WI38 (cell line): Measurements from ENCODE around the gene RBMX.
"Not testable (repeated sequence)": the region's sequence is repeated elsewhere in the genome, so short reads cannot be mapped to it uniquely, and the experiment has no call there.

Source experiments
- H3K4me3 ChIP-seq: 2 replicates; pipeline ENCODE4 v1.5.1; 2011; ENCODE audit warnings: low read depth, mild to moderate bottlenecking, control low read depth, low read length
- TF ChIP-seq, protein P1 (sequence below): IDR thresholded peaks from 2 replicates; pipeline ENCODE4 v1.5.1; 2012; ENCODE audit warnings: low read depth, mild to moderate bottlenecking, control low read depth, low read length

The RBMX gene

DNA sequence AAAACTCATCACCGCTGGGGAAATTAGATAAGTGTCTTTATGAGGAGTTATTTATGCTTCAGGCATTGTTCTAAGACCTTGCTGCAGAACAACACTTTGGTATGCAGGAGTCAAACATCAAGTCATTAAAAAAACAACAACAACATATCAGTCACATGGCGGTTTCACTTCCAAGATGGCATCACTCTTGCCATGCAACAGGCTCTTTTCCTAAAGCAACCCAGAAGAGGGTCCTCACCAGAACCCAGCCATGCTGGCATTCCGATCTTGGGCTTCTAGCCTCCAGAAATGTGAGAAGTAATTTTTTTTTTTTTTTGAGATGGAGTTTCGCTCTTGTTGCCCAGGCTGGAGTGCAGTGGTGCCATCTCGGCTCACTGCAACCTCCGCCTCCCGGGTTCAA lies 8.7 kb upstream of the RBMX start:
- TF ChIP-seq, protein P1, sequence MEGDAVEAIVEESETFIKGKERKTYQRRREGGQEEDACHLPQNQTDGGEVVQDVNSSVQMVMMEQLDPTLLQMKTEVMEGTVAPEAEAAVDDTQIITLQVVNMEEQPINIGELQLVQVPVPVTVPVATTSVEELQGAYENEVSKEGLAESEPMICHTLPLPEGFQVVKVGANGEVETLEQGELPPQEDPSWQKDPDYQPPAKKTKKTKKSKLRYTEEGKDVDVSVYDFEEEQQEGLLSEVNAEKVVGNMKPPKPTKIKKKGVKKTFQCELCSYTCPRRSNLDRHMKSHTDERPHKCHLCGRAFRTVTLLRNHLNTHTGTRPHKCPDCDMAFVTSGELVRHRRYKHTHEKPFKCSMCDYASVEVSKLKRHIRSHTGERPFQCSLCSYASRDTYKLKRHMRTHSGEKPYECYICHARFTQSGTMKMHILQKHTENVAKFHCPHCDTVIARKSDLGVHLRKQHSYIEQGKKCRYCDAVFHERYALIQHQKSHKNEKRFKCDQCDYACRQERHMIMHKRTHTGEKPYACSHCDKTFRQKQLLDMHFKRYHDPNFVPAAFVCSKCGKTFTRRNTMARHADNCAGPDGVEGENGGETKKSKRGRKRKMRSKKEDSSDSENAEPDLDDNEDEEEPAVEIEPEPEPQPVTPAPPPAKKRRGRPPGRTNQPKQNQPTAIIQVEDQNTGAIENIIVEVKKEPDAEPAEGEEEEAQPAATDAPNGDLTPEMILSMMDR, result no peak

DNA sequence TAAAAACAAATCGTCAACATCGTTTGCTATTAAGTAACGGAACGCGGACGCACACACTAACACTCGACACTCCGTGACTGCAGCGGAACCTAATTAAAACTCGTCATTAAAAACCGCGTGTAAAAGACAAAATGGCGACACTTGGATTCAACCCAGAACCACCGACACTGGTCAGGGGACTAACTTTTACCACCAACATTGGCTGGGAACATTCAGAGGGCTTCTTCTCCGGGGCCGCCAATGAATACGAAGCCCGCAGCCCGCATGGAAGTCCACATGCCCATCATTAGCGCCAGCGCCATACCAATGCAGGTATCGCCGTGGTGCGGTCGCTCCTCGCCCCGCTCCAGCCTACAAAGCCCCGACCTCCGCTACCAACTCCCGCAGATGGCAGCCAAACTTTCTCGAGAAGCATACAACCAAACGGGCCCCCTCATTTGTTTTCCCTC lies 498 bp downstream of the RBMX start:
- H3K4me3 ChIP-seq, result peak overlapping the region; percentile 64
- TF ChIP-seq, protein P1, result no peak

More for the DNA sequence above, 8.7 kb upstream of the RBMX start:
- H3K4me3 ChIP-seq, result no peak overlapping the region

DNA sequence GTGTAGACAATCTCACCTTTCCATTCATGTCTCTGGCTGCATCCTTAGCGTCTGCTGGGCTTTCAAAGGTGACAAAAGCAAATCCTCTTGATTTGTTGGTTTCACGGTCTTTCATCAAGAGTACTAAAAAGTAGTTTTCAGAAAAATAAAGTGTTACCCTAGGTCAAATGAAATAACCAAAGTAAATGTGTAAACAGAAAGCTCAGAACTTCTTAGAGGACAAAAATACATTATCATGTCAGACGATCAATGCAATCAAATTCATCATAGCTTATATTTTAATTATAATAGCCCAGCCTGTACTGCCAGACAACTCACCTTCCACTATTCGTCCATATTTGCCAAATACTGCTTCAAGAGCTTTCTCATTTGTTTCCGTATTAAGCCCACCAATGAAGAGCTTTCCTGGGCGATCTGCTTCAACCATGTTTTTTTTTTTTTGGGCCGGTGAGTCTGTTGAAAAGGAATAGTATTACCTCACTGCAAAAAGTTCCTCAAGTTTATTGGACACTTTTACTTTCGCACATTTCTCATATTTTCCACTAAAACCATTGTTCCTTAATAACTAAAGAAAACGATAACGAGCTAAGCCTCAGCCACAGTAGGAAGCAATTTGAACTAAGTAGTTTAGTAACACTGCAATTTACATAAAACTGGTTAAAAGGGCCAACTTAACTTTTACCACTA lies 1.4 kb downstream of the RBMX start:
- TF ChIP-seq, protein P1, result no peak
- H3K4me3 ChIP-seq, result peak overlapping the region; percentile 64

DNA sequence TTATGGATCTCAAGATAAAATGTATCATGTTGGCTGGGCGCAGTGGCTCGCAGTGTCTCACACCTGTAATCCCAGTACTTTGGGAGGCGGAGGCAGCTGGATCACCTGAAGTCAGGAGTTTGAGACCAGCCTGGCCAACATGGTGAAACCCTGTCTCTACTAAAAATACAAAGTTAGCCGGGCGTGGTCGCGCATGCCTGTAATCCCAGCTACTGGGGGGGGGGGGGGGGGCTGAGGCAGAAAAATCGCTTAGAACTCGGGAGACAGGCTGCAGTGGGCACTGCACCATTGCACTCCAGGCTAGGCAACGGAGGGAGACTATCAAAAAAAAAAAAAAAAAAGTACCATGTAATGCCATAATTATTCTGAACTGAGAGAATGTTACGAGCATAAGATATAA lies 2.1 kb downstream of the RBMX start:
- TF ChIP-seq, protein P1, result no peak
- peak overlapping the region; percentile 64 for H3K4me3 ChIP-seq

DNA sequence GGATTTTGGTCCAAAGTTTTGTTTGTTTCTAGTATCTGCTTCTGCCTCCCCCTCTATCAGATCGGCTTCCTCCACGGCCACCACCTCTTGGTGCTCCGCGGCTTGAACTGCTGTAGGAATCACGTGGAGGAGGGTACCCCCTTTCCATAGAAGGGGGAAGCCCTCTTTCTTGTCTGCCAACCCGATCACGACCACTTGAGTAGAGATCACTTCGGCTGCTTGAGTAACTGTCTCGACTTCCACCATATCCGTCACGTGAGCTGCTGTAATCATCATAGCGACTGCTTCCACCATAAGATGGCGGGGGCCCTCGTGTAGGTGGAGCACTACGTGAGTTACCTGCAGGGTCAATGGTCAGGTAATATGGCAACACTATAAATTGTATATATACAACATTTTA lies 6.4 kb downstream of the RBMX start:
- not testable (repeated sequence) for H3K4me3 ChIP-seq

DNA sequence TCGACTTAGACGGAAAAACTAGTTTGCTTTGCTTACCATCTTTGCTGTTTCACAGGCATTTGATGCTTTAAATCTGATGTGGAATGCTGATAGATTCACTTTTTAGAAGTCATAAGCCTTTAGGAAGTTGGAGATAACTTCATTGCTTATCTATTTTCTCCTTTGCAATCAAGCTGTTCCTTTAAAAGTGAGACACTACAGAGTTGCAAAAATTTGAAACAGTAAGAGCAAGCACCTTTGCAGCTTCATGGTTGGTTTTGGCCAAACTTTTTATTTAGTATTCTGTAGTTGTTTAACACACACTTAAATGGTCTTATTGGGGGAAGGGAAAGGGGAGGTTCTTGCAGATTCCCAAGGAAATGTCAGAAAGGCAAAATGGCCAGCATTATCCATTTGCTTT lies 7.3 kb downstream of the RBMX start:
- not testable (repeated sequence) for H3K4me3 ChIP-seq

DNA sequence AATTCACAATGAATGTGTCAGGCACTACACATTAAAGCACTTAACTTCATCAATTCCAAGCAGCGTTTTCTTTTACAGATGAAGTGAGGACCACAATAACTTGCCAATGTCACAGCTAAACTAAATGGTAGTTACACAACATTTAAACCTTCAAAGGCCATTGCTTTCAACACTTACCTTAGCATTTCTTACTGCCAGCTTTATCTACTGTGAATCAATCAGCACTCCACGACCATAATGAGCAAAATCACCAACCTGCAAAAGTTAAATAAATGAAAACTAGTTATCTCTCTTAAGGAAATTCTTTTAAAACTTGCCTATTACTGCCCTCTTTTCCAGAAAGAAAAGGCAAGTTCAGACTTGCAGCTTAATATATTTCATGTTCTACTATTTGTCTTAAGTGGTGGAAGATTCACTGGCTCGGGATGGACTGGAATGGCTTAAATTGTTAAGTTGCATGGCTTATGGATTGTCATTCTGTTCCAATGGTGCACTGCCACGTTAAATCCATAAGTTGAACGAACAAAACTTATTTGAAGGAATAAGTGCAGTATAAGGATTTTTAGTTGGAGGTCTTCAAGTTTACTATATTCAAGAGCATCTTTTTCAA lies 8.3 kb downstream of the RBMX start:
- TF ChIP-seq, protein P1, result no peak
- no peak overlapping the region for H3K4me3 ChIP-seq

DNA sequence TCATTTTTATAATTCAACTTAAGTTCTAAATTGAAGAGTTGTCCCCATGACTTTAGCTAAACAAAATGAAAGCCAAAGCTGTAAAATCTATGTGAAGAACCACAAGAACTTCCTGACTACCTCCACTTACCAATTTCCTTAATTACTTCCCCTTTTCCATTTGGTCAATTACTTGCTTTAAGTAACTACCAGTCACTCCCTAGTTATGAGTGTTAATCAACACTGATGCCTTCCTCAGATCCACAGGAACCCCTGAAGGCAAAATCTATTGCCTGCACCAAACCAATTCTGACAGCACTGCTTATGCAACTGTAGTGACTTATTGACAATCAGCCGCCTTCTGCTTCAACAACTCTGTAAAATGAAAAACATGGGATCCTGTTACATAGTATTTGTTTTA lies 10.5 kb downstream of the RBMX start:
- TF ChIP-seq, protein P1, result no peak
- H3K4me3 ChIP-seq, result no peak overlapping the region
